GM18870 (cell line): ENCODE measurements around the gene TSNAXIP1.

Experiments
- ATAC-seq: cut with Tn5 transposase; IDR thresholded peaks from one replicate; pipeline ENCODE4 v1.9.1; 2021; ENCODE audit warnings: moderate library complexity; ENCODE audit not compliant: unreplicated experiment

Gene TSNAXIP1

GRCh38 chr16:67781565-67781921, 25.1 kb upstream of the TSNAXIP1 start:
- ATAC-seq: no peak

DNA sequence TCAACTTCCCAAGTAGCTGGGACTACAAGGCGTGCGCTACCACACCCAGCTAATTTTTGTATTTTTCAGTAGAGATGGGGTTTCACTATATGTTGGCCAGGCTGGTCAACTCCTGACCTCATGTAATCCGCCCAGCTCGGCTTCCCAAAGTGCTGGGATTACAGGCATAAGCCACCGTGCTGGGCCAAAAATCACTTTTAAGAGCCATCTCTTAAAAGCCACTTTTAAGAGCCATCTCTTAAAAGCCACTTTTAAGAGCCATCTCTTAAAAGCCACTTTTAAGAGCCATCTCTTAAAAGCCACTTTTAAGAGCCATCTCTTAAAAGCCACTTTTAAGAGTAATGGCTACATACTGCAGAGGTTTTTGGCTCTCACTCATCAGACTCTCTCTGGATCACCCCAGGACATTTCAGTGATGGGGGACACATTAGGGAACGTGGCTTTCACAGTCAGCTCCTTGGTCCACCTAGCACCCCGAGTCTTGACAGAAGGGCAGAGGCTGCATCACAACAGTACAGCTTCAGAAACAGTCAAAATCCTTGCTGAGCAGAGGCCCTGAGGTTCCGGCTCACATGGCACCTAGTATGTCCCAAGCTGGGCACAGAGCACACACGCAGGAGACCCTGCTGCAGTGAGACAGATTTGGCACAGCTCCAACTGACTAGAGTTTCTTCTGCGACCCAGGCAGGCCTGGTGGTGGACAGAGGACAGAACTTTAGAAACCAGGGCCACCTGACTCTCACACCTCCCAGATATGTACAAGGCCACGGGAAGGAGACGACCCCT, 23.9 kb upstream of the TSNAXIP1 start:
- ATAC-seq: no peak

- ATAC-seq: no peak
Measured at GRCh38 chr16:67783353-67783725, 23.4 kb upstream of the TSNAXIP1 start.

DNA sequence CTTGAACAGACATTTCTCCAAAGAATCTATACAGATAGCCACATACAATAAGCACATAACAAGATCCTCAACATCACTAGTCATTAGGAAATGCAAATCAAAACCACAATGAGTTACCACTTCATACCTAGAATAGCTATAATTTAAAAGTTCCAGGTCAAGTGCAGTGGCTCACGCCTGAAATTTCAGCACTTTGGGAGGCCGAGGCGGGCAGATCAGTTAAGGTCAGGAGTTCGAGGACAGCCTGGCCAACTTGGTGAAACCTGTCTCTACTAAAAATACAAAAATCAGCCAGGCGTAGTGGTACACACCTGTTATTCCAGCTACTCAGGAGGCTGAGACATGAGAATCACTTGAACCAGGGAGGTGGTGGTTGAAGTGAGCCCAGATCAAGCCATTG, 20.2 kb upstream of the TSNAXIP1 start:
- no peak for ATAC-seq

DNA sequence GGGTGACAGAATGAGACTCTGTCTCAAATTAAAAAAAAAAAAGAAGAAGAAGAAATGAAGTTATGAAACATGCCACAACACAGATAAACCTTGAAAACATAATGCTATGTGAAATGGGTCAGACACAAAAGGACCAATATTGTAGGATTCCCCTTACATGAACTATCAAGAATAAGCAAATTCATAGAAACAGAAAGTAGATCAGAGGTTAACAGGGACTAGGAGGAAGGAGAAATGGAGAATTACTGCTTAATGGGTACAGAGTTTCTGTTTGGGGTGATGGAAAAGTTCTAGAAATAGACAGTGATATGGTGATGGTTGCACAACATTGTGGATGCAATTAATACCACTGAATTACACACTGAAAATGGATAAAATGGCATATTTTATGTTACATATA, 16.6 kb upstream of the TSNAXIP1 start:
- ATAC-seq: no peak

DNA sequence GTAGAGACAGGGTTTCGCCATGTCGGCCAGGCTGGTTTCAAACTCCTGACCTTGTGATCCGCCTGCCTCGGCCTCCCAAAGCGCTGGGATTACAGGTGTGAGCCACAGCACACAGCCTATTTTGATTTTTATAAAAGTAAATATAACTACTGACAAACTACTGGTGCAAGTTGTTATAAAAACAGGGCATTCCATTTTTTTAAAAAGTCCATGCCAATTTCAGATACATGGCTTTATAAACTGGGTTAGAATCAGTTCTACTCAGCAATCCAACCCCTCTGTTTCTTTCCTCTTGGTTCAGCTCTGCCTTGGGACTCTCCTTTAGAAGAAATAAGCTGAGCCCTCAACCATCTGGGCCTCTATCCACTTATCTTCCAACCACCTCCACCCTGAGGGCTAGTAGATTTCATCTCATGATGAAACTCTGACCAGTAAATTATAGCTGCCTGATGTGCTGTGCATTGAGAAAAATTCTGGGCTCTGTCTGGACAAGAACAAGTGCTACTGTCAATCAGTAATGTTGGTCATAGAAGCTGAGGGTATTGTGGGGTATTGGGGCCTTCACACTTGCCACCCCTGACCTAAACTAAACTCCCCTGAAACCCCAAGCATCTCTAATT, 10.5 kb upstream of the TSNAXIP1 start:
- no peak for ATAC-seq

DNA sequence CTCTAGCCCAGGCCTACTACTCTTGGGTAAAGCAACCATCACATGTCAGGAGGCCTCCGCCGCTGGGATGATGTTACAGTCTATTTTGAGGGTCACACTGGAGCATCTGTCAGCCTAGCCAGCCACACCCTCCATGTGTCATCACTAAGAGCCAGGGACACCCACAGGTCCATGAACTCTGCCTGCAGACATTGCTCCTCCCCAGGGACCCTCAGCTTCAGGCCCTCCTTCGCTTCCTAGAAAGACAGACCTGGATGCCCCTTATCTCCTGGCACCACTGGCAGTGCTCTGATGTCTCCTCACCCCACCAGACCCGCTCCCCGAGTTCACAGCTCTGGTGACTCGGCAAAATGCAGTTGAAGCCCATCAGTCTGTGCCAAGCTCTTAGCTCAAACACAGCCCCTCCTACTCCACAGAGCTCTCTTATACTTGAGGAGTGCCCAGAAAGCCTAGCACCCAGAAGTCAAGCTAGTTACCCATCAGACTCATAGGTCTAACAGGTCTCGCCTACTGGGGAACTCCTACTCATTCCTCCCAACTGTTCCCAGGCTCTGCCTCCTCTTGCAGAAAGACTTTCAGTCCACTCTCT, 6.3 kb upstream of the TSNAXIP1 start:
- ATAC-seq: no peak

GRCh38 chr16:67801241-67801640, 5.4 kb upstream of the TSNAXIP1 start:
- ATAC-seq: no peak

GRCh38 chr16:67801883-67802282, 4.8 kb upstream of the TSNAXIP1 start:
- no peak for ATAC-seq

GRCh38 chr16:67803894-67804293, 2.8 kb upstream of the TSNAXIP1 start:
- no peak for ATAC-seq

DNA sequence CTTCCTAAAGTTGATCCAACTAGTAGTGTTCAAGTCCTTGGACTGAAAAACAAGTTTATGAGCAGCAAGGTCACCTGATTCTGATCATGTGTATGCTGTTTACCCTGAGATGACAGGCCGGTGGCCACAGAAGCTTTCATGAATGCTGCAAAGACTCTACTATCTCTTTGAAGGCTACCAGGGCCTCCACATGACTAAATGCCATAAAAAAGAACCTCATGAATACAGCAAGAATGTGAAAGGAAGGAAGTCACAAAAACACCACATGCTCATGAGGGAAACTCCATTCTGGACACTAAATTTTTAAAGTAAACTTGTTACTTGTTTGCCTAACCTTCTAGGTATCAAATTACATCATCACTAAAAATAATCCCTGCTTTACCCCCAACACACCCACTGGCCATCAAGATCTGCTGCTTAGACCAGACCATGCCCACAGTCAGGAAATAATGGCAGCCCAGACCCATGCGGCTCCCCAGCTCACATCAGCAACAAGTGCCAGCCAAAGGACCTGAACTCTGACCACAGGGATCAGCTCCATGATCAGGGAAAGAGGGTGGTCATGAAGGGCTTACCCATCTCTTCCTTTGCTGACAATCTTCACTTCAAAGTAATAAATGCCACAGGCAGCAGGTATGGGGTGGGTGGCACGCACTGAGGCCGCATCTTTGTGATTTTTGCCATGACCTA, 1.7 kb upstream of the TSNAXIP1 start:
- ATAC-seq: no peak

DNA sequence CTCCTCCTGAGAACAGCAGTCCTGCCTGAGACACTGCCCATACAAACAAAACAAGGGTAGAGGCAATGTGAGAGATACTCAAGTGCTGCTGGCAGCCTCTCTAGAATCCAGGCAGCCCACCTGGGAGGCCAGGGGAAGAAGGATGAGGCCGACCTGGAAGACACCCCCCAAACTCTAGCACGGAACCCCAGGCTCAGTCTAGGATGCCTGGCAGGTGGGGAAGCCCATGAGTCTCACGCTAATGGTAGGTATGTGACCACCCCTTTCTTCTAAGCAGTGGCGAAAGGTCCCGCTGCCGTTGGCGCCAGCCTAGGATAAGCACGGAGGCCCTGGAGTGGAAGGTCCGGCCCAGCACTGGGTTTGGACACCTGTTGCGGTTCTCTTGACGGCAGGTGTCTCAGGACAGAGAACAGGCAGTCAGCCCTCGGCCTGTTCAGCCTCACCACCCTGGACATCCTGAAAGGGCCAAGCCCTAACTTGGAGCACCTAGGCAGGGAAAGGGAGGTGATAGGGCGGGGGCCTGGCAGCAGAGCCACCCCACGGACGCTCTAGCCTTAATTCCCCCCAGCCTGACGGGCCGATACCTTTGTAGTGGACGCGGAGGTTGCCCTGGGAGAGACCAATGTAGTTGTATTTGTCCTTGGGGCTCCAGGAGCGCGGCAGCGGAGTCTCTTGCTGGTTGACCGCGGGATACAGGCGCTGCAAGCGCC, 816 bp upstream of the TSNAXIP1 start:
- ATAC-seq: peak; percentile 3

DNA sequence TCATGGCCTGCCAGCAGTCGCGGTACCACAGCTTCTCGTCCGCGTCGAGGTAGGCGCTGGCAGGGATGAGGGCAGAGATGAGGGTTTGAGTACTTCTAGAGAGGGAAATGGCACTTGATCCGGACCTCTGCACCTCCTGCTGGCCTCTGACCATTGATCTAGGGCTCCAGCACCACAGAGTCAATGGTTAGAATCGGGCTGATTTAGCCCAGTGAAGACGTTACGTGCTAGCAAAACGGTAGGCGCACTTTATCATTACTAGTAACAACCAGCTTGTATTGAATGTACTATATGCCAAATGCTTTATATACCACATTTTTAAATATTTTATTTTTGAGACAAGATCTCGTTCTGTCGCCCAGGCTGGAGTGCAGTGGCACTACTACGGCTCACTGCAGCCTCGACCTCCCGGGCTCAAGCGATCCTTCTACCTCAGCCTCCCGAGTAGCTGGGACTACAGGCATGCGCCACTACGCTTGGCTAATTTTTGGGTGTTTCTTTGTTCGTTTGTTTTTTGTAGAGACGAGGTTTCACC, 526 bp downstream of the TSNAXIP1 start:
- no peak for ATAC-seq

DNA sequence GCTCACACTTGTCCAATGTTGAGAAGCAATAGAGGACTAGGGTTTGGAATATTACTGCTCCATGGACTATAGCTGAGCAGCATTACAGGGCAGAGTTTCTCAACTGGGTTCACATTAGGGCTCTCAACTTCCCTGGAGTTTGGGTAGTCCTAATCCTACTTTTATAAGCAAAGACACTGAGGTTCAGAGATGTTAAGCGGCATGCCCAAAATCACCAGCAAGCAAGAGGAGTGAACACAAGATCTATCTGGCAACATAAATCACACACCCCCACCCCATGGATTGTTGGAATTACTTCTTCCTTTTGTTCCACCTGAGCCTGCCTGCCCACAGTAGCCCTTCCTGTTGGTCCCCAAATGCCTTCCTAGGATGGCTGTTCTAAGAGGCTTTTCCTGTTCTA, 5.2 kb downstream of the TSNAXIP1 start:
- no peak for ATAC-seq

DNA sequence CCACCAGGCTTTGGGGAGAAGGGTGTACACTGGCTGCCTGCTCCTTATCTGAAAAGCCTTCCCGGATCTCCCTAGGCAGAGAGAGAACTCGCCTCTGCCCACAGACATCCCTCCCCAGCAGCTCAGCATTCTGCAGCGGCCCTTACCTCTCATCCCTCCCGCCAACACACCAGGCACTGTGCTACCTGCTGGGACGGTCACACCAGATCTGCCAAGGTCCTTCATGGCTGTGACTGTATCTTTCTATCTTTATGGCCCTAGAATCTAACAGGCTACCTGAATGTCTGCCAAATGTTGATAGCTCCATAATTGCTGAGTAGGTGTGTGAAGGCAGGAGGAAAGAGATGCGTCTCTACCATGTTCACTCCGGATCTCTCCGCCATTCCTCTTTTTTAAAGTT, 7.9 kb downstream of the TSNAXIP1 start:
- ATAC-seq: no peak

GRCh38 chr16:67820608-67821259, 14.0 kb downstream of the TSNAXIP1 start:
- ATAC-seq: no peak

- no peak for ATAC-seq
Measured at GRCh38 chr16:67822511-67822910, 15.8 kb downstream of the TSNAXIP1 start.

DNA sequence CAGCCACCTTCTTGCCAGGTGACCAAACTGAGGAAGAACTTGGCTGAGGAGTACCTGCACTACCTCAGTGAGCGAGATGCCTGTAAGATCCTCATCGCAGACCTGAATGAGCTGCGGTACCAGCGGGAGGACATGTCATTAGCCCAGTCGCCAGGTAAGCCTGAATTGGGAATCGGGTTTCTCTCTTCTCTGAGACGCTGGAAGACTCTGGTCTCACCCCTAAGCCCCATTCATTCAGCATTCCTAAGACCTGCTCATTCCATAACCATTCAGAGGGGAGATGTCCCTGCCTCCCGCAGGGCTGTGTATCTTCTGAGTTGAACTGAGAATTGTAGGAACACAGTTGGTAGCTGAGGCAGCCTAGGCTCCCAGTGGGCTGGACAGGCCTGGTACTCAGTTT, 18.4 kb downstream of the TSNAXIP1 start:
- ATAC-seq: no peak

- no peak for ATAC-seq
Measured at GRCh38 chr16:67825906-67826305, 19.2 kb downstream of the TSNAXIP1 start.

- ATAC-seq: no peak
Measured at GRCh38 chr16:67828651-67829050, 22.0 kb downstream of the TSNAXIP1 start.

DNA sequence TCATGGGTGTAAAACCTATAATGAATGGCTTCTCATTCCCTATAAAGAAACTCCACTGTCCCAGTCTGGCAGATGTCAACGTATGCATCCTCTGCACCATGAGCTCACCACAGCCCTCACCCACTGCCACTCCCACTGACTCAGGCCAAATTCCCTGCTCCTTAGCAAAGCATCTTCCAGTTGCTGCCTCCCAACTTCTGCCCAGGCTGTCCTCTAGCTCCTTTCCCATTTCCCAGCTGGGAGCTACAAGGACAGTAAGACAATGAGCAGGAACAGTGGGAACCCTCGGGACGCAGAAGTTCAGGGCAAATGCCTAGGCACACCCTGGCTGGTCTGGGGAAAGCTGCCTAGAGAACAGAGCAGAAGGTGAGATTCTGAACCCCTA, 26.3 kb downstream of the TSNAXIP1 start:
- ATAC-seq: no peak
